CD4-positive, CD25-positive, alpha-beta regulatory T cell (primary cell): ENCODE results near the gene TSHZ3. TPM values are rescaled to one million over a fixed set of nuclear protein-coding genes. Genes with fewer than 3 reads are reported as not detected.

ENCODE experiments used
- ATAC-seq, 2 donors: fragments of 150-1000 bp; cut with Tn5 transposase; one replicate each; pipeline ENCODE4 v1.10.0; 2021; ENCODE audit warnings: low read depth in 2 of 2, moderate number of reproducible peaks in 2 of 2, moderate library complexity in 1 of 2
- DNase-seq, 3 donors: peaks; one replicate each; pipeline versions ENCODE4 v3.0.0 to v3.0.0-alpha.2; 2012 to 2022; ENCODE audit warnings: mixed read lengths in 1 of 3
- H3K27ac ChIP-seq: one replicate; pipeline ENCODE4 v1.7.0; 2013; ENCODE audit warnings: mild to moderate bottlenecking, low read length; ENCODE audit not compliant: insufficient read depth, poor library complexity, severe bottlenecking
- H3K27me3 ChIP-seq: one replicate; pipeline ENCODE4 v1.7.0; 2013; ENCODE audit warnings: low read length; ENCODE audit not compliant: control insufficient read depth, insufficient read depth
- H3K36me3 ChIP-seq: one replicate; pipeline ENCODE4 v1.7.0; 2013; ENCODE audit warnings: mild to moderate bottlenecking, low read length, moderate library complexity; ENCODE audit not compliant: control insufficient read depth, insufficient read depth
- H3K4me1 ChIP-seq: 2 replicates; pipeline ENCODE4 v1.7.0; 2013; ENCODE audit warnings: mild to moderate bottlenecking, low read length; ENCODE audit not compliant: insufficient read depth, control insufficient read depth, poor library complexity, severe bottlenecking
- H3K4me3 ChIP-seq: one replicate; pipeline ENCODE4 v1.7.0; 2013; ENCODE audit warnings: low read depth, mild to moderate bottlenecking, low read length, moderate library complexity
- H3K9me3 ChIP-seq, 2 experiments: 1 replicate in 1 of 2; 2 replicates in 1 of 2; pipeline ENCODE4 v1.7.0; 2013; ENCODE audit warnings: low read length in 2 of 2, mild to moderate bottlenecking in 1 of 2, moderate library complexity in 1 of 2; ENCODE audit not compliant: control insufficient read depth in 2 of 2
- H3K27ac Mint-ChIP-seq, 3 donors: one replicate each; pipeline ENCODE4 v1.8.0; 2020 to 2022; ENCODE audit warnings: mild to moderate bottlenecking in 3 of 3, mixed read lengths in 3 of 3, moderate library complexity in 2 of 3
- H3K27me3 Mint-ChIP-seq: one replicate; pipeline ENCODE4 v1.8.0; 2022; ENCODE audit warnings: mild to moderate bottlenecking, mixed read lengths
- H3K36me3 Mint-ChIP-seq: one replicate; pipeline ENCODE4 v1.8.0; 2020; ENCODE audit warnings: mixed read lengths
- H3K4me1 Mint-ChIP-seq, 4 donors: one replicate each; pipeline ENCODE4 v1.8.0; 2020 to 2022; ENCODE audit warnings: mixed read lengths in 4 of 4, mild to moderate bottlenecking in 1 of 4
- H3K4me3 Mint-ChIP-seq, 4 donors: one replicate each; pipeline ENCODE4 v1.8.0; 2020 to 2022; ENCODE audit warnings: mild to moderate bottlenecking in 4 of 4, mixed read lengths in 4 of 4, moderate library complexity in 3 of 4
- H3K9me3 Mint-ChIP-seq, 7 donors: one replicate each; pipeline ENCODE4 v1.8.0; 2020 to 2022; ENCODE audit warnings: mixed read lengths in 7 of 7, mild to moderate bottlenecking in 3 of 7, moderate library complexity in 2 of 7
- polyA plus RNA-seq, 4 donors: library from polyadenylated mRNA; unstranded; fragments of 300-500 nt; fragmentation: Illumina TruSeq; gene quantifications; one replicate each; pipeline ENCODE4 v1.2.3, GENCODE V29; 2021
- total RNA-seq: library from RNA; stranded (reverse); gene quantifications from one replicate; pipeline ENCODE4 v1.2.3, GENCODE V29; 2022

TSHZ3 gene
- total and polyA plus RNA-seq, 5 donors from 2014 or later: 0.24 to 2.5 (median 0.96) TPM

DNA sequence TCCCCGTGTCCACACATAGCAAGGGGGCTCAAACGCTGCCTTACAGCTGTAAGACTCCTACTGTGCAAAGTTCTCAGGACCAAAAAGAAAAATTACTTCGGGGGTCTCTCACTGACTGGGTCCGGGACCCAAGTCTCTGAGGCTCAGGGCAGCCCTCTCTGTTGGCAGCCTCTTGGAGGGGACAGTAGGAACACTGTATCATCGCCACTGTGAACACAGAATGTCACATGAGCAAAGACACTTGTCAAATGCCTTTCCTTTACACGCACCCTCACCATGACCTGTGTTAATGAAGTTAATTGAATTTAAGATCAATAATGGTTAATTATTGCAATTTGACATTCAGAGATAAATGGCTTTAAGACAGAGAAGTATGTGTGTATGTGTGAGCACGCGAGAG, 49.6 kb downstream of the TSHZ3 start:
- no peaks in the 10 kb centered on the region for H3K27me3 ChIP-seq
- ATAC-seq (no peak), DNase-seq (no peak)
- no peak overlapping the region for H3K27ac ChIP-seq
- Mint-ChIP-seq H3K36me3 (no peaks in the 10 kb centered on the region), H3K9me3 (no peaks in the 10 kb centered on the region), H3K27ac (no peak overlapping the region), H3K4me3 (no peak overlapping the region), H3K4me1 (no peaks in the 10 kb centered on the region), H3K27me3 (no peaks in the 10 kb centered on the region)
- no peaks in the 10 kb centered on the region for H3K36me3 ChIP-seq
- H3K4me3 ChIP-seq: no peak overlapping the region
- no peaks in the 10 kb centered on the region for H3K4me1 ChIP-seq
- H3K9me3 ChIP-seq: no peaks in the 10 kb centered on the region

DNA sequence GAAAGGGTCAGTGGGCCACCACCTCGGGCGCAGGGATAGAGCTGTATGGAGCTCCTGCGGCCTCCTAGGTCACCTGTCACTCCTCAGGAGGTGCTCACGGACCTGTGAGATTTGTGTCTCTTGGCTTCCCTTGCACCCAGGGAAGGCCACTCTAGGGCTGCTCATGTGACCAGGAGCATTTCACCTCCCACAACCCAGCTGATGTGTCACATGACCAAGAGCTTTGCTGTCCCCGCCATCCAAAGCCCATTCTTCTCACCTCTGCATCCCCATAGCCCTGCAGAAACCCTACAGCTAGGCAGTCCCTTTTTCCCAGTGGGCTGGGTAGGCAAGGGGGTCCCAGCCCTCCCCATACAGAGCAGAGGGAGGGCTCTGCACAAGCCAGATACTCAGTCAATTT, 51.2 kb downstream of the TSHZ3 start:
- no peaks in the 10 kb centered on the region for H3K27me3 Mint-ChIP-seq
- H3K4me1 Mint-ChIP-seq: no peaks in the 10 kb centered on the region
- Histone ChIP-seq H3K9me3 (no peaks in the 10 kb centered on the region), H3K36me3 (no peaks in the 10 kb centered on the region), H3K27ac (no peak overlapping the region), H3K4me1 (no peaks in the 10 kb centered on the region), H3K27me3 (no peaks in the 10 kb centered on the region), H3K4me3 (no peak overlapping the region)
- H3K27ac Mint-ChIP-seq: no peak overlapping the region
- DNase-seq: no peak
- no peak for ATAC-seq
- H3K36me3 Mint-ChIP-seq: no peaks in the 10 kb centered on the region
- H3K4me3 Mint-ChIP-seq: no peak overlapping the region
- H3K9me3 Mint-ChIP-seq: peaks cover 0 to 2% (median 0%) of the 10 kb centered on the region in 7 donors

DNA sequence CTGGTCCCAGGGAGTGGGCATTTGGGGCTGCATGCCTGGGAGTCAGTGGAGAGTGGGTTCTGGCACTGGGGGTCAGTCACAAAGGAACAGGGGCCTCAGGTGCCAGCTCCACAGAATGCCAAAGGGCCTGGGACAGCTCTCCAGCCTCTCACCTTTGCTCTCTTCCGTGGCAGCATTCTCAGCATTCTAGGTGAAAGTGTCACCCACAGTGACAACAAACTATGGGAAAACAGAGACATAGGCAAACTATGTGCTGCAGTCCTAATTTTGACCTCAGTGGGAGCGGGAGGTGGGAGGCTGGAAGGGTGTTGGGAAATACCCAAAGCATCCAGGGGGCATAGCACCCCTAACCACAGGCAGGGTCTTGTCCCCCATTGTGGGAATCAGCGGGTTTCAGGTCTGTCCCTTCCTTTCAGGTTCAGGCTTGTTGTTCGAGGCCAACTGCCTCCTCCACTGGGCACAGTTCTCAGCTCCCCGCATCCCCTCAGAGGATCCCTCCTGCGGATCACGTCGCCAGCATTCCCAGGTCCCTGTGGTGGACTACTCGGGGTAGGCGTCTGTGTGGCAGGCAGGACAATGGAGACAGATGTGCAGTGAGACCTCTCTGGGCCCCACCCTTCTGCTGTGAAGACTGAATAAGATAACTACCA, 52.4 kb downstream of the TSHZ3 start:
- no peaks in the 10 kb centered on the region for H3K27me3 ChIP-seq
- ATAC-seq: no peak
- DNase-seq: no peak

DNA sequence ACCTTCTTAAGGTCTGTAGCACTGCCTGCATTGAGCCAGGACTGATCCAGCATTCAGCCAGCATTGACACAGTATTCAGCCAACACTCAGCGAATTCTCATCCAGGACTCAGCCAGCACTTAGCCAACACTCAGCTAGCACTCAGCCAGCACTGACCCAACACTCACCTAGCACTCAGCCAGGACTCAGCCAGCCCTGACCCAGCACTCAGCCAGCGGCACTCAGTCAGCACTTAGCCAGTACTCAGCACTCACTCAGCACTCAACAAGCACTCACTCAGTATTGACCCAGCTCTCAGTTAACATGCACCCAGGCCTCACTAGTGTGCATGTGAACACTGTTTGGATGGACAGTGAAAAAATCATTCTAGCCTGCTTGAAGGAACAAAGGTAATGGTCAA, 55.0 kb downstream of the TSHZ3 start:
- H3K27me3 ChIP-seq: no peaks in the 10 kb centered on the region
- no peak overlapping the region for H3K27ac ChIP-seq
- peaks cover 0 to 4% (median 0%) of the 10 kb centered on the region in 7 donors for H3K9me3 Mint-ChIP-seq
- H3K4me1 ChIP-seq: no peaks in the 10 kb centered on the region
- no peaks in the 10 kb centered on the region for H3K9me3 ChIP-seq
- H3K27ac Mint-ChIP-seq: no peak overlapping the region
- no peaks in the 10 kb centered on the region for H3K36me3 ChIP-seq
- H3K4me3 Mint-ChIP-seq: no peak overlapping the region
- H3K36me3 Mint-ChIP-seq: no peaks in the 10 kb centered on the region
- no peak for DNase-seq
- no peak for ATAC-seq
- H3K4me3 ChIP-seq: no peak overlapping the region
- H3K4me1 Mint-ChIP-seq: peaks cover 0 to 2% (median 0%) of the 10 kb centered on the region in 4 donors
- H3K27me3 Mint-ChIP-seq: no peaks in the 10 kb centered on the region

More for the DNA sequence above, 52.4 kb downstream of the TSHZ3 start:
- Histone ChIP-seq H3K9me3 (no peaks in the 10 kb centered on the region), H3K4me1 (no peaks in the 10 kb centered on the region), H3K36me3 (no peaks in the 10 kb centered on the region), H3K27ac (no peak overlapping the region), H3K4me3 (no peak overlapping the region)
- no peaks in the 10 kb centered on the region for H3K27me3 Mint-ChIP-seq
- no peak overlapping the region for H3K27ac Mint-ChIP-seq
- H3K9me3 Mint-ChIP-seq: peaks cover 0 to 4% (median 0%) of the 10 kb centered on the region in 7 donors
- H3K4me3 Mint-ChIP-seq: no peak overlapping the region
- H3K4me1 Mint-ChIP-seq: no peaks in the 10 kb centered on the region
- H3K36me3 Mint-ChIP-seq: no peaks in the 10 kb centered on the region

DNA sequence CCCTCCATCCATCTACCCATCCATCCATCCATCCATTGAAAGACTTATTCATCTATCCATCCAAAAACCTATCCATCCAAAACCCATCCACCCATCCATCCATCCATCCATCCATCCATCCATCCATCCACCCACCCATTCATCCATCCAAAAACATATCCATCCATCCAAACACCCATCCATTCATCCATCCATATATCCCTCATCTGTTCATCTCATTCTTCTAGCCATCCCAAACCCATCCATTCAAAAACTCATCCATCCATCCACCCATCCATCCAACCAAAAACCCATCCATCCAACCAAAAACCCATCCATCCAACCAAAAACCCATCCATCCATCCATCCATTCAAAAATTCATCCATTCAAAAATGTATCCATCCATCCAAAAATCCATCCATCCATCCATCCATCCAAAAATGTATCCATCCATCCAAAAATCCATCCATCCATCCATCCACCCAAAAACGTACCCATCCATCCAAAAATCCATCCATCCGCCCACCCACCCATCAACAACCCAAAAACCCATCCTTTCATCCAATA, 56.5 kb downstream of the TSHZ3 start:
- Histone ChIP-seq H3K4me1 (no peaks in the 10 kb centered on the region), H3K9me3 (no peaks in the 10 kb centered on the region), H3K4me3 (no peak overlapping the region), H3K27ac (no peak overlapping the region), H3K36me3 (no peaks in the 10 kb centered on the region), H3K27me3 (no peaks in the 10 kb centered on the region)
- Mint-ChIP-seq H3K9me3 (peaks cover 0 to 4% (median 0%) of the 10 kb centered on the region in 7 donors), H3K4me1 (peaks cover 0 to 2% (median 0%) of the 10 kb centered on the region in 4 donors), H3K27me3 (no peaks in the 10 kb centered on the region), H3K36me3 (no peaks in the 10 kb centered on the region), H3K27ac (no peak overlapping the region), H3K4me3 (no peak overlapping the region)
- ATAC-seq: no peak
- DNase-seq: no peak

DNA sequence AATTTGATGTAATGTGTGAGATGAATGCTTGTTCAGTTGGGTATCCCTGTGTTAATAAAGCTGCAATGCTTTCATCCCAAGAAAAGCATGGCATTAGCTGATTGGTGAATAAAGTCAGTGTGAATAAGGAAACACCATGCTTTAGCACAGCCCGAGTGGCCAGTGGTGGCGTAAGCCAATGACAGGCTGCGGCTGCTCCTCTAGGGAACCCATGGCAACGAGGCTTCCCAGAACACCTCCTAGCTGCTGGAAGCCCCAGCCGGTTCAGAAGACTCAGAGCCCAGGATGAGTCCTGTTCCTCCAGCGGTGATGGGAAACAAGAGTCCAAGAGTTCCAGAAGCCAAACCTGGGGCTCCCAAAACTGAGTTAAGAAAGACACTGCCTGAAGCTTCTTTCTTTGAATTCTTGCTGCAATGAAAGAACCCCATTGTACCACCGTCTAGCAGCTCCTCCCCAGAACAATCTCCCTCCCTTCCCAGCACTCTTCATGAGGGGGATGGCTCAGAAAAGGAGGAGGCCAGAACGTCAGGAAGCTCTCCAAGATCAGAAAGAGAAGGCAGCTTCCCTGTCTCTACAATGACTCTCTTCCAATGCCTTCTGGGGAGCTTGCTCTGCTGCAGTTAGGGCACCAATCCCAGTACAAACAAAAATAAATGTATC, 58.2 kb downstream of the TSHZ3 start:
- no peak for DNase-seq
- no peak for ATAC-seq
- H3K36me3 ChIP-seq: no peaks in the 10 kb centered on the region
- H3K4me3 ChIP-seq: no peak overlapping the region
- Mint-ChIP-seq H3K27ac (no peak overlapping the region), H3K36me3 (no peaks in the 10 kb centered on the region), H3K4me3 (no peak overlapping the region), H3K27me3 (no peaks in the 10 kb centered on the region), H3K4me1 (peaks cover 0 to 2% (median under 1%) of the 10 kb centered on the region in 4 donors), H3K9me3 (peaks cover 0 to 4% (median 0%) of the 10 kb centered on the region in 7 donors)
- no peaks in the 10 kb centered on the region for H3K9me3 ChIP-seq
- no peaks in the 10 kb centered on the region for H3K4me1 ChIP-seq
- no peaks in the 10 kb centered on the region for H3K27me3 ChIP-seq
- no peak overlapping the region for H3K27ac ChIP-seq

DNA sequence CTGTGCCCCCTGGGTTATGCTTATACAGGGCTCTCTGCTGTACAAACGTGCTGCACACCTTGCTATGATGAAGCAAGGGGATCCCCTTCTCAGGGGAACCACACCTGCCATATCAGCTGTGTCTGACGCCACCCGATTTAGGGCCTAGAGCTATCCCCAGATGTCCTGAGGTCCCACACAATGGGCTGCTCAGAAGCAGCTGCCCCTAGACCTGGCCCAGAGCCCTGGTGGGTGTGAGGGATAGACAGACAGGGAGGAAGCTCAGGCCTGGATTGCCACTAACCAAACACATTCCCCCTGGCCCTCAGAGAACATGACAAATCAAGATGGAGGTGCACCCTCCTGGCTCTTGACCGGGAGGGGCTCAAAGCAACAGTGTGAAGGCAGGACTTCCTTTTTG, 59.3 kb downstream of the TSHZ3 start:
- DNase-seq (no peak), ATAC-seq (no peak)
- H3K36me3 ChIP-seq: no peaks in the 10 kb centered on the region
- H3K27ac ChIP-seq: no peak overlapping the region
- Mint-ChIP-seq H3K27me3 (no peaks in the 10 kb centered on the region), H3K4me1 (peaks cover 0 to 5% (median 2%) of the 10 kb centered on the region in 4 donors), H3K36me3 (no peaks in the 10 kb centered on the region), H3K27ac (no peak overlapping the region), H3K4me3 (no peak overlapping the region), H3K9me3 (peaks cover 0 to 4% (median 0%) of the 10 kb centered on the region in 7 donors)
- no peaks in the 10 kb centered on the region for H3K9me3 ChIP-seq
- no peak overlapping the region for H3K4me3 ChIP-seq
- no peaks in the 10 kb centered on the region for H3K4me1 ChIP-seq
- no peaks in the 10 kb centered on the region for H3K27me3 ChIP-seq
